GM21515 (cell line): Measurements from ENCODE around the gene NACC1.
A peak's percentile ranks its signal among the peaks of the same experiment; 100 is the strongest.
"Not testable (repeated sequence)": the region's sequence is repeated elsewhere in the genome, so short reads cannot be mapped to it uniquely, and the experiment has no call there.

Source experiments
- ATAC-seq: cut with Tn5 transposase; IDR thresholded peaks from one replicate; pipeline ENCODE4 v1.9.1; 2021; ENCODE audit not compliant: unreplicated experiment

NACC1 gene

GRCh38 chr19:13138171-13138915, 20.3 kb downstream of the NACC1 start:
- ATAC-seq, result no peak

GRCh38 chr19:13138916-13139198, 20.8 kb downstream of the NACC1 start:
- no peak for ATAC-seq

GRCh38 chr19:13139633-13140311, 21.7 kb downstream of the NACC1 start:
- ATAC-seq, result no peak

GRCh38 chr19:13146763-13147563, 28.9 kb downstream of the NACC1 start:
- ATAC-seq, result no peak

- ATAC-seq, result not testable (repeated sequence)
These were observed 31.1 kb downstream of the NACC1 start for GRCh38 chr19:13149173-13149627.

GRCh38 chr19:13149628-13150186, 31.6 kb downstream of the NACC1 start:
- no peak for ATAC-seq

GRCh38 chr19:13150187-13150930, 32.3 kb downstream of the NACC1 start, which contains the start of the genes IER2 and STX10:
IER2 (plus strand) TSS chr19:13150411; CDS start chr19:13153187, 2,776 bp downstream.
STX10 (minus strand) TSS chr19:13150375; CDS start chr19:13150173, 202 bp downstream.
- peak; percentile 32 for ATAC-seq

GRCh38 chr19:13150931-13151604, 33.0 kb downstream of the NACC1 start:
- no peak for ATAC-seq

GRCh38 chr19:13151605-13152355, 33.7 kb downstream of the NACC1 start:
- ATAC-seq, result peak; percentile 35

GRCh38 chr19:13152356-13152973, 34.4 kb downstream of the NACC1 start:
- peak; percentile 7 for ATAC-seq

- peak; percentile 30 for ATAC-seq
These were observed 35.0 kb downstream of the NACC1 start for GRCh38 chr19:13152974-13153568.

- no peak for ATAC-seq
These were observed 35.6 kb downstream of the NACC1 start for GRCh38 chr19:13153569-13154240.

GRCh38 chr19:13154241-13154778, 36.2 kb downstream of the NACC1 start:
- ATAC-seq, result no peak

- ATAC-seq, result no peak
These were observed 36.9 kb downstream of the NACC1 start for GRCh38 chr19:13154911-13155471.

GRCh38 chr19:13155472-13156359, 37.7 kb downstream of the NACC1 start:
- no peak for ATAC-seq

GRCh38 chr19:13159713-13160112, 41.6 kb downstream of the NACC1 start:
- ATAC-seq, result no peak
